Stimulated activated CD4-positive, alpha-beta T cell treated with anti-CD3 and anti-CD28 coated beads, Interleukin-2, amount 100 ng/mL, for 4 hours (primary cell): Measurements from ENCODE around the gene BBC3.
A peak's percentile ranks its signal among the peaks of the same experiment; 100 is the strongest.
"Not testable (repeated sequence)": the region's sequence is repeated elsewhere in the genome, so short reads cannot be mapped to it uniquely, and the experiment has no call there.

Experiments
- DNase-seq: peaks from one replicate; pipeline ENCODE4 v3.0.0-alpha.2; 2020; ENCODE audit warnings: low read depth

The BBC3 gene, protein sequence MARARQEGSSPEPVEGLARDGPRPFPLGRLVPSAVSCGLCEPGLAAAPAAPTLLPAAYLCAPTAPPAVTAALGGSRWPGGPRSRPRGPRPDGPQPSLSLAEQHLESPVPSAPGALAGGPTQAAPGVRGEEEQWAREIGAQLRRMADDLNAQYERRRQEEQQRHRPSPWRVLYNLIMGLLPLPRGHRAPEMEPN

DNA sequence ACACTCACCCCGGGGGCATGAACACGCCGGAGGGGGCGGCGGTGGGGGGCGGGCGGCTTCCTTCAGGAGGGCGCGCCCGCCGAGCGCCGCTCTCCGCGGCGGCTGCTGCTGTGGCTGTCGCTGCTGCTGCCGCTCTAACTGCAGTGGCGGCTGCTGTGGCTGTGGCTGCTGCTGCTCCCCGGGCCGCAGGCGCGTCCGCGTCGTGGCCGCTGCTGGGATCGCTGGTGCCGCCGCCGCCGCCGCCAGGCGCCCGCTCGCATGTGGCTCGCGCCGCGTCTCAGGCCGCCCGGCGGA, at the start of gene BBC3:
Gene BBC3 (minus strand): TSS at position 279 of the 294 bp plus-strand sequence. CDS start 2,768 bp downstream, outside the sequence.
- DNase-seq, result no peak

DNA sequence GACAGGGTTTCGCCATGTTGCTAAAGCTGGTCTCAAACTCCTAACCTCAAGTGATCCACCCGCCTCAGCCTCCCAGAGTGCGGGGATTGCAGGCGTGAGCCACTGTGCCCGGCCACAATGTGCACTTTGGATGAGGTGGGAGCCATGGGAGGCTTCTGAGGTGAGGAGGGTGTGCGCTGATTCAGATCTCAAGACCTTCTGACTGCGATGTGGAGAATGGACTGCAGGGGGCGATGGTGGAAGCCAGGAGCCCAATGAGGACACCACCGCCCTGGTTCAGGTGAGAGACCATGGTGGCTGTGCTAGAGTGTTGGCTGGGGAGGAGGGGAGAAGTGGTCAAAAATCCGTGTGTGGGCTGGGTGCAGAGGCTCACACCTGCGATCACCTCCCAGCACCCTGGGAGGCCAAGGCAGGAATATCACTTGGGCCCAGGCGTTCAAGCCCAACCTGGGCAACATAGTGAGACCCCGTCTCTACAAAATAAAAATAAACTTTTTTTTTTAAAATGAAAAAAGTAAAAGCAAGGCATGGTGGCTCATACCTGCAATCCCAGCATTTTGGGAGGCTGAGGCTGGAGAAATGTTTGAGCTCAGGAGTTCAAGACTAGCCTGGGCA, 49.3 kb upstream of the BBC3 start:
- peak; percentile 31 for DNase-seq

DNA sequence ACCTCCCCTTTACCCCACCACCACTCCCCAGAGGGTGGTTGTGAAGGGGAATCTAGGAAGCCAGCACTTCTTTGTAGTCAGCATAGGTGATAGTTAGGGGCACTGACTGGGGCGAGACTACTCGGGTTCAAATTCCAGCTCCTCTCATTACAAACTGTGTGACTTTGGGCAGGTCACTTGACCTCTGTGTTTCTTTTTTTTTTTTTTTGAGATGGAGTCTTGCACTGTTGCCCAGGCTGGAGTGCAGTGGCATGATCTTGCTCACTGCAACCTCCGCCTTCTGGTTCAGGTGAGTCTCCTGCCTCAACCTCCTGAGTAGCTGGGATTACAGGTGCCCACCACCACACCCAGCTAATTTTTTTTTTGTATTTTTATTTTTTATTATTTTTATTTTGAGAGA, 45.5 kb upstream of the BBC3 start:
- DNase-seq, result not testable (repeated sequence)

DNA sequence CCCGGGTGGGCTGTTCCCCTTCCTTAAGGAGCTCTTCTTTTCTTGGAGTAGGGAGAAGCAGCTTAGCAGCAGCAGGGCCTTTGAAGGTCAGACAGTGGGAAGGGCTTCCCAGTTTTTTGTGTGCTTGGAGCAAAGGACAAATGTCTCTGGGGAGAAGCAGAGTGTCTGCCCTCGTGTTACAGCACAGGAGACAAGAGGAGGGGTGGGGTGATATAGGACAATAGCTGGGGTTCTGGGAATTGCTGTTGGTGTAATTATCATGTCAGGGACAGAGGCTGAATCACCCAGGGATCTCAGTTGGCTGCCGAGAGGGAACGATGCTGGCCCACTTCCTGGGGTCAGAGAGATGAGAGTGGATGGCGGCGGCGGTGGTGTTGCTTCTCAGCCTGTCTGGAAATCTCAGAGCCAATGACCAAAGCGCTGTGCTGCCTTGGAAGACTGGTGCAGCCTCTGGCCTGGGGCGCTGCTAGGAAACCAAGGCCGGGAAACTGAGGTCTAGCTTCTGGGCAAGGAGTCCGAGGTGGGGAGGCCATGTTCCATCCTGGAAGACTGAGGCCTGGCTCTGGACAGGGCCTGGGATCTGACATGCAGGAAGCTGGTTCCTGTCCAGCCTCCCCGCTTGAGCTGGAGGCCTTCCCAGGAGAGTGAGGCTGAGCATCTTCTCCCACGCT, 44.9 kb upstream of the BBC3 start:
- no peak for DNase-seq

DNA sequence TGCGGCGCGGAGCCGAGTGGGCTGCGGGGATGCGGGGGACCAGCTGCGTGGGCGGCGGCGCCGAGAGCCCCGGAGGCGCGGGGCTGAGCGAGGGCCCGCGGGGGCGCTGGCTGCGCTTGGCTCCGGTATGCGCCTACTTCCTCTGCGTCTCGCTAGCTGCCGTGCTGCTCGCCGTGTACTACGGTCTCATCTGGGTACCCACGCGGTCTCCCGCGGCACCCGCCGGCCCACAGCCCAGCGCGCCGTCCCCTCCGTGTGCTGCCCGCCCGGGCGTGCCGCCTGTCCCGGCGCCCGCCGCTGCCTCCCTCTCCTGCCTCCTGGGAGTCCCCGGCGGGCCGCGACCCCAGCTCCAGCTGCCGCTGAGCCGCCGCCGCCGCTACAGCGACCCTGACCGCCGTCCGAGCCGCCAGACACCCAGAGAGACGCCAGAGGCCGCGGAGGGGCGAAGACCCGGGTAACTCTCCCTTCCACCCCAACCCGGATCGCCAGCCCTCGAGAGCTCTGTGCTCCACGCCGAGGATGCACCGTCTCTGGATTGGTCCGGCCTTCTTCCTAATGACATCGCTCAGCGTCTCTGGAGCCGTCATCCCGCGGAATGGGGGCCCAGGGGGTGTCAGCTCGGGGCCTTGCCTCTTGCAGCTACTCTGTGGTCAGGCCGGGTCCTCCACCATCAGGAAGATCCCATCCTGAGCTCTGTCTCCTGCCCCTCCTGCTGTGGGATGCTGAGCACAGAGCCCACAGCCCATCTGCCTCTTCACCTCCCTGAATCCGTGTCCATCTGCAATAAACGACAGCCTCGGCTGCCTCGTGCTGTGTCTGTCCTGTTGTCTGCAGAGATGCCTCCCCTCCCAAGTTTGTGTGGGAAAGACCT, 44.1 kb upstream of the BBC3 start:
- DNase-seq, result no peak

DNA sequence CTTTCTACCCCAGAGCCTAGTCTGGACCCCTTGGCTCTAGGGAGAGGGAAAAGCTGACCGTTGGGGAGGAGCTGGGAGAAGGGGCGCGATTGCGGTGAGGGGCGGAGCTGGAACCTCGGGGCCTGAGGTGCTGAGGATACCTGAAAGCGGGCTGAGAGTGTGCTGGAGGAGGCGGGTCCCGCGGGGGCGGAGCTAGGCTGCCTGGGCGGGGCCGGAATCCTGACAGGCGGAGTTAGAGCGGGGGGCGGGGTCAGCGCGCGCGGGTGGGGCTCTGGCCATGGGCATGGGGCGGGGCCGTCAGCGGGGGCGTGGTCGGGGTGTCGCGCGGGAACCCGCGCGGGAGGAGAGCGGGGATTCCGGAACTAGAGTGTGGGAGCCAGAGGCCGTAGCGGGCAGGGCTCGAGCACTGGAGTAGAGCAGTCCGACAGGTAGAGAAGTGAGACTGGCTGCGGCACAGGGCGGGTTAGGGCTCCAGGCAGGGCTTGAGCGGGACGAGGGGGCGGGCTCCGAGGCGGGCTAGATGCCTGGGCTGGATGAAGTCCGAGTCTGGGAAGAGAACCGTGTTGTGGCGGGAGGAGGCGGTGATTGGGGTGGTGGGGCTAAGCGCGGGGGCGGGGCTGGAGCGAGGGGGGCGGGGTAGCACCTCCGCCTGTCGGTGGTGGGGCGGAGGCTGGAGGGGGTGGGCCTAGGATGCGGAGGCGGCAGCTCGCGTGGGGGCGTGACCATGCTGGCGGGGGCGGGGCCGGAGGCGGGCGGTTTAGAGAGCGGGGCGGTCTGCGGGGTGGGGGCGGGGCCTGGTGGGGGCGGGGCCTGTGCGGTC, 43.3 kb upstream of the BBC3 start, which contains the start of gene INAFM1:
Gene INAFM1 (plus strand): TSS at position 815 of the 820 bp plus-strand sequence. CDS start 35 bp downstream, outside the sequence.
- DNase-seq, result peak; percentile 99

DNA sequence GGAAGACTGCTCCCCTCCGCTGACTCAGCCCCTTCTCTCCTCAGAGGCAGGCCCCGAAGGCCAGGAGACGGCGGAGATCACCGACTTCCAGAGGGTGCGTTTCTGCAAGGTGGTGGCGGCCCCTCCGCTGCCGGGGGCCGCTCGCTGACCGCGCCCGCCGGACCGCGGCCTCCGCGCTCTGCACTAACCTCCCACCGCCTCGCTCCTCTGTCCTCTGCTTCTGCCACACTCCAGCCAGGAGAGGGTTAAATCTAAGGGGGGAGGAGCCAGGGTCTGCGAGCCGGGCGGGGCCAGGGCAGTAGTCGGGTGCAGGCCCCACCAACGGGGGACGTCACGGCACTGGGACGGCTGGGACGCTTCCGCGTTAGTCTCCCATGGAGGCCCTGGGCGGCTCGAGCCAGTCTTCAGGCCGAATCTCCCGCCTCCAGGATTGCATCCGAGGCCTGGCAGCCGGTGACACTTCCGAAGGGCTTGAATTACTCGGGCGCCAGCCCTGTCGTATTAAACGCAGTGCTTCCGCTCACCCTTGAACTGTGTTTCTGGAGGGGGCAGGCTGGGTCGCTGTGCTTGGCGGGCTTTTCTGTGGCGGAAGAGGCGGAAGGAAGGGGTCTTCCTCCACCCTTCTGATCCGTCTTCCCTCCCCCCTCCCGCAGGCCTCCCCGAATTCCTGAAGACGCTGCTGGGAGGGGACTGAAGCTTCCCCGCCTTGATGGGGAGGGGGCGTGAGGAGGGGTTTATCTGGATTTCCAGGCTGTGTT, 42.5 kb upstream of the BBC3 start:
- DNase-seq, result peak; percentile 87

DNA sequence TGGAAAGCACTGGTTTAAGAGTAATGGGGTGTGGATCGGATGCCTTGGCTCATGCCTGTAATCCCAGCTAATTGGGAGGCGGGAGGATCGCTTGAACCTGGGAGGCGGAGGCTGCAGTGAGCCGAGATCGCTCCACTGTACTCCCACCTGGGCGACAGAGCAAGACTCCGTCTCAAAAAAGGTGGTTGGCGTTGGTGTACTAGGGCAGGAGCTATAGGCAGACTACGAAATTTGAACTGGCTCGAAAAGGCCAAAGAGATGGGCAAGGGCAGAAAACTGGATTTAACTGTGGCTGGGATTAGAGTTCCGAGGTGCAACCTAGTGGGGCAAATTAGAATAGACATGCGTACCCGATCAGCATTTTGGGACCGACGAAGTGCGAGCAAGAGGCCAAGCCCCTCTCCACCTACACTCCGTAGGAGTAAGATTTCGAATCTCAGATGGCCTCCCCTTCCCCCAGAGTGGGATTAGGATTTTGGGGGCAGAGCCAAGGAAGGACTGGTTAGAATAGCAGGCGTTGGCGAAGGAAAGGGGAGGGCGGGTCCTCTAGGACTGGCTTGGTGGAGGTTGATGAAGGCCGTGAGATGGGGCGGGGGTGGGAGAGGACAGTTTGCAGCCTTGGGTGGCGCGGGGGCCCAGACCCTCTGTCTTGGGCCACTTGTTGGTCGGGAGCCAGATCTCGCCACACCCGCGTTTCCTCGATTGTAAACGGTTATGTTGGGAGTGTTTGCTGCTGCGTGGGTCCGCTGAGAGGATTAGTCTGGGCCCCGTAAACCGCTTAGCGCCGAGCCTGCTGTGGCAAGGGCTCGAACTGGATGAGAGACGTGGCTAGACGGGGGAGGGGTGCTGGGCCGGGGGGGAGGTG, 41.7 kb upstream of the BBC3 start:
- peak; percentile 70 for DNase-seq

DNA sequence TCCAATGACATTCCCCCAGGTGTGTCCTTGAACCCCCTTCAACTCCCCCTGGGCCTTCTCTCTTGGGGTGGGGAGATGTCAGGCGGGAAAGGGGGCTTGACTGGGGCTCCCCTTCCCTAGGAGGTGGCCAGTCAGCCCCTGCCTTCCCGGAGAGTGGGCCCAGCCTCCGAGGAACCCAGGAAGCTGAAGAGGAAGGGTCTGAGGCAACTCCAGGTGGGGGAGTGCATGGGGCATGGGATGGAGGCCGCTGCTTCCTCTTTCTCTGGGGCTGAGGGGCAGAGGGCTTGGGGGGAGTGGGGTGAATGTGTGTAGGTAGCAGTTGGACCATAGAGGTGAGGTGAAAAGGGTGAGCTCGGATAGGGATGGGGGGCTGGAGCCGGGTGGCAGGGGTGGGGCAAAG, 41.0 kb upstream of the BBC3 start:
- DNase-seq, result no peak

DNA sequence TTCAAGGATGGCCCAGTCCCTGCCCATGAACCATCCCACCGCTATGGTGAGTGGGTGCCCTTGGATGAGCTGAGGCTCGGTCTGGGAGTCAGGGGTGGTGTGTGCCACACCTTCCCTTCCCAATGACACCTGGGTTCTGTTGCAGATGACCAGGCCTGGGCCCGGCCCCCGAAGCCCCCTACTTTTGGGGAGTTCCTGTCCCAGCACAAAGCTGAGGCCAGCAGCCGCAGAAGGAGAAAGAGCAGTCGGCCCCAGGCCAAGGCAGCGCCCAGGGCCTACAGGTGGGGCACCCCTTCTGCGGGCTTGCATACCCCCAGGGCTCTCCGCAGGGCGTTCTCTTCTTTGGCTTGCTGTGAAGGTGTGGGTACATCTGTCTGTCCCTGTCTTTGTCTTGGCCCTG, 39.4 kb upstream of the BBC3 start:
- DNase-seq, result no peak

DNA sequence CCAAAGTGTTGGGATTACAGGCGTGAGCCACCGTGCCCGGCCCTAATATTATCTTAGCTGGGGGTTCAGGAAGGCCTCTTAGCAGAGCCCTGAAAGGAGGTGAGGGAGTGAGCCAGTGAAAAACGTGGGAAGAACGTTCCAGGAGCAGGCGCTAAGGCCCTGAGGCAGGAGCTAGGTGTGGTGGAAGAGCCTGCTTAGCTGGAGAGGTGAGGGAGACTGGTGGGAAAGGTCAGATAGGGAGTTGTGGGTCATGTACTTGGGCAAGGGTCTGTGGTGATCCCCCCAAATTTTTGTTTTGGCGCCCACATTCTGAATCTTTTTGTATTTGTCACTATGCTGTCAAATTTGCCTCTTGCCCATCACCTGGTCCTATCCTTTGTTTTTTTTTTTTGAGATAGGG, 38.6 kb upstream of the BBC3 start:
- DNase-seq, result no peak

DNA sequence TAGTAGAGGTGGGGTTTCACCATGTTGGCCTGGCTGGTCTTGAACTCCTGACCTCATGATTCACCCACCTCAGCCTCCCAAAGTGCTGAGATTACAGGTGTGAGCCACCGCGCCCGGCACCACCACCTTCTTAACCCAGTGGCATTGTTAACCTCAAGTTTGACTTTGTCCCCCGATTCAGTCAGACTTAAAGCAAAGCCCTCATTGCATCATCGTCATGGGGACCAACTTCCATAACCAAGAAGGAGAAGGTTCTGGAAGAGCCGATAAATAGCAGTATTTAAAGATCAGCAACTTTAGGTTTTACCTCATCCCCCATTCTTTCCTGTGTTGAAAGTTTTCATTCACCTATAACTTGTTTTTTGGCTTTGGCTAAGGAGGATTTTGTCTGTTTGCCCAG, 37.0 kb upstream of the BBC3 start:
- DNase-seq, result no peak

DNA sequence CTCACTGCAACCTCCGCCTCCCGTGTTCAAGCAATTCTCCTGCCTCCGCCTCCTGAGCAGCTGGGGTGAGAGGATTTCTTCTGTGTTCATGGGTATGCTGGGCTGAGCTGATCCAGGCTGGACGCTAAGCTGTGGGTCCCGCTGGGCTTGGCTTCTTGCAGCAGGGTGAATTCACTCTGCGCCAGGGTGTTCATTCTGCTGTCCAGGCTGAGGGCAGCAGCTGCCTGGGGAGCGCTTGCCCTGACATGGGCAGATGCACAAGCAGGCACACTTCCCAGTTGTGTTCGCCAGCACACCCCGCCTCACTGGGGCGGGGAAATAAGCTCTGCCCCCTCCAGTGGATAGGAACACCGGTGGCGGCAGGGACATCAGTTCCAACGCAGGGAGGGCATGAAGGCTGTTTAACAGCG, 36.4 kb upstream of the BBC3 start:
- DNase-seq, result no peak

DNA sequence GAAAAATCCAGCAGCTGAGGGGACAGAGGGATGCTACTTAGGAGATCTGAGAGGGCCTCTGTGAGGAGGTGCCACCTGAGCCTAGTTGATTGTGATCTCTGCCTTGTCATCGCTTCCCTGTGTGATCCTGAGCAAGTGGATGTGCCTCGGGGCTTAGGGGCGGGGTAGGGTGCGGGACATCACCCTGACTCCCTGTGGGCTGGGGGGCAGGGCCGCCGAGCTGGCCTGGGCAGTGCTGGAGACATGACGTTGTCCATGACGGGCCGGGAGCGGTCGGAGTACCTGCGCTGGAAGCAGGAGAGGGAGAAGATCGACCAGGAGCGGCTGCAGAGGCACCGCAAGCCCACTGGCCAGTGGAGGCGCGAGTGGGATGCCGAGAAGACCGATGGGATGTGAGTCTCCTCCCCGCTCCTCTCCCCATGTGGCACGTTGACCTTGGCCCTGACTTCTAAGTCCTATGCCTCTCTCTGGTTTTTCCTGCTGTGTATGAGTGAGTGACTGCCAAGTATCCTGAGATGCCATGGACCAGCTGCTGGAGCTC, 35.5 kb upstream of the BBC3 start:
- DNase-seq, result no peak

DNA sequence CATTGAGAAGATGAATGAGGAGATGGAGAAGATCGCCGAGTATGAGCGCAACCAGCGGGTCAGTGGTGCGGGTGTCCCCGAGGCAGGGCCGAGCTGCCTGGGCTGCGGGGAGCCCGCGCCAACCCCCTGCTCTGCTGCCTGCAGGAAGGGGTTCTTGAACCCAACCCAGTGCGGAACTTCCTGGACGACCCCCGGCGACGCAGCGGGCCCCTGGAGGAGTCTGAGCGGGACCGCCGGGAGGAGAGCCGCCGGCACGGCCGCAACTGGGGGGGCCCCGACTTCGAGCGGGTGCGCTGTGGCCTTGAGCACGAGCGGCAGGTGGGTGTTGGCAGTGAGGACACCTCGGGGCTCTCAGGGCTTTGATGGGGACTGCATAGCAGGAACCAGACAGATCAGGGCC, 33.6 kb upstream of the BBC3 start:
- DNase-seq, result no peak

DNA sequence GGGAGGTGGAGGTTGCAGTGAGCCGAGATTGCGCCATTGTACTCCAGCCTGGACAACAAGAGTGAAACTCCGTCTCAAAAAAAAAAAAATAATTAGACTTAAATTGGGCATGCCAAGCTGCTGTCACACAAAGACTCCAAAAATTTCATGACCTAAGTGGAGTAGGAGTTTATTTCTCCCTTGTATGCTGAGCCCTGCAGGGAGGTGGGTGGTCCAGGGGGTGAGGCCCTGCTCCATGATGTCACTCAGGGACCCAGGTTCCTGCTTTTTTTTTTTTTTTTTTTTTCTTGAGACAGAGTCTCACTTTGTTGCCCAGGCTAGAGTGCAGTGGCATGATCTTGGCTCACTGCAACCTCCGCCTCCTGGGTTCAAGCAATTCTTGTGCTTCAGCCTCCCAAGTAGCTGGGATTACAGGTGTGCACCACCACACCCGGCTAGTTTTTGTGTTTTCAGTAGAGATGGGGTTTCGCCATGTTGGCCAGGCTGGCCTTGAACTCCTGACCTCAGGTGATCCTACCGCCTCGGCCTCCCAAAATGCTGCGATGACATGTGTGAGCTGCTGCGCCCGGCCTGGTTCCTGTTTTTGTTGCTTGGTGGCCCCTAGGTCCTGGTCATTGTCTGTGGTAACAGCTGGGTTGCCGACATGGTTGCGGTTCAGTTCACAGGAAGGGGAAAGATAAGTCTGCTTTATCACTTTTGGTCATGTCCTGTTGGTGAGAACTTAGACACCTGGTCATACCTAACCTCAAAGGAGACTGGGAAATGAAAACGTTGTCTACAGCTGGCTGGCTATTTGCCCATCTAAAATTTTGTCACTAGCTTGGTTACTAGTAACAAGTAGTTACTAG, 31.2 kb upstream of the BBC3 start:
- not testable (repeated sequence) for DNase-seq

DNA sequence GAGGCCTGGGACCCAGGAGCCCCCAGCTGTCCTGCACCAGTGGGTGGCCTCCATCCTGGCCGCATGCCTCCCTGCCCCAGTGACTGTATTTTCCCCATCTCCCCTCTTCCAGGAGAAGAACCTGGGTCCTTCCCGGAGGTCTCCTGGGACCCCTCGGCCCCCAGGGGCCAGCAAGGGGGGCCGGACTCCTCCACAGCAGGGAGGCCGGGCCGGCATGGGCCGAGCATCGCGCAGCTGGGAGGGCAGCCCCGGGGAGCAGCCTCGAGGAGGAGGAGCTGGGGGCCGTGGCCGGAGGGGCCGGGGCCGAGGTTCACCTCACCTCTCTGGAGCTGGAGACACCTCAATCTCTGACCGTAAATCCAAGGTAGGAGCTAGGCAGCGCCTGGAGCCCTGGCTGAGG, 29.5 kb upstream of the BBC3 start:
- no peak for DNase-seq

DNA sequence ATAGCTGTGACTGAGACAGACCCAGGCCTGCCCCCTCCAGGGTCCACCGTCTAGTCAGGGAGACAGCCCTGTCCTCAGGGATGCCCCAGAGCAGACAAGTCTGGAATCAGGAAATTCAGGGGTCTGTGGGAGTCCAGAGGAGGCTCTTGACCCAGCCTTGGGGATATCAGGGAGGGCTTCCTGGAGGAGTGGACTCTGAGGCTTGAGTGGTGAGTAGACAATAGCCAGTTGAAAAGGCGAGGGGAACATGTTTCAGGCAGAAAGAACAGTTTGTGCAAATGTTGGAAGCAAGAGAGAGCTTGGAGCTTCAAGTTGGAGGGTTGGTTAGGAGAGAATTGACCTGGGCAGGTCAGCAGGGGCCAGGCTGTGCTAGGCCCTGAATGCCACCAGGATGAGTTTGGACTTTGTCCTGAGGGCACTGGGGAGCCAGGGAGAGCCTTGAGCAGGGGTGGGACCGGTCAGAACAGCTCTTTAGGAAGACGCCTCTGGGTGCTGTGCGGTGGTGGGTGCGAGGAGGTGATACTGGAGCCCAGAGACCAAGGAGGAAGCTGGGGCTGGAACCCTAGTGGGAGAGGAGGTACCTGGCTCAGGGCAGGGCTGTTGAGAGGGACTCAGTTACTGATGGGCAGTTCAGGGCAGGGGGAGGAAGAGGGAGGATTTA, 28.0 kb upstream of the BBC3 start:
- no peak for DNase-seq
